ENCODE data around the gene ARMC7. TPM values are rescaled to one million over a fixed set of nuclear protein-coding genes. Genes with fewer than 3 reads are reported as not detected.
A peak's percentile ranks its signal among the peaks of the same experiment; 100 is the strongest.

The ARMC7 gene
- total and polyA plus RNA-seq, 11 donors: 3.9 to 7.9 (median 5.2) TPM

GRCh38 chr17:75105126-75106080, 4.4 kb upstream of the ARMC7 start:
- Histone ChIP-seq H3K4me1 (peaks cover 0 to 19% (median 10%) of the 10 kb centered on the region in 12 donors), H3K36me3 (peaks cover 0 to 14% (median 4%) of the 10 kb centered on the region in 9 donors), H3K27me3 (no peaks in the 10 kb centered on the region), H3K9me3 (no peaks in the 10 kb centered on the region), H3K27ac (no peak overlapping the region), H3K4me3 (no peak overlapping the region)
- intact Hi-C loops (cut with DNase I): loop anchor here in 3 of 10 donors (5.0 kb wide), 3 partner anchors 33 to 148 kb away; no protein-coding TSS in a partner anchor
- ATAC-seq: peak in 3 of 4 donors; percentile 44 to 59 (median 44)
- 60 to 68% (median 67%) methylated on average over 20 of the region's 20 CpGs for WGBS, 4 donors
- TF ChIP-seq POLR2A (IDR thresholded peaks at IDR 0.05) (no peak), CTCF (IDR thresholded peaks at IDR 0.05) (peak; percentile 51 to 83 (median 66))
- no peak for DNase-seq

- intact Hi-C loops (cut with DNase I): loop anchor here in 4 of 10 donors (2.0 to 5.0 kb wide), 4 partner anchors 36 to 151 kb away; no protein-coding TSS in a partner anchor
- peaks cover 0 to 6% (median 0%) of the 10 kb centered on the region in 9 donors for H3K36me3 ChIP-seq
These were observed 1.6 kb upstream of the ARMC7 start for GRCh38 chr17:75108193-75108592.

GRCh38 chr17:75109046-75109406, 743 bp upstream of the ARMC7 start:
- Histone ChIP-seq H3K27me3 (no peaks in the 10 kb centered on the region), H3K9me3 (no peaks in the 10 kb centered on the region), H3K27ac (peak overlapping the region in 2 of 12 donors; percentile 81 to 90), H3K36me3 (peaks cover 0 to 6% (median 0%) of the 10 kb centered on the region in 9 donors), H3K4me1 (peaks cover 0 to 39% (median 26%) of the 10 kb centered on the region in 12 donors), H3K4me3 (peak overlapping the region; percentile 78 to 98 (median 92))
- intact Hi-C loops (cut with DNase I): loop anchor here in 4 of 10 donors (2.0 to 5.0 kb wide), 4 partner anchors 37 to 152 kb away; no protein-coding TSS in a partner anchor
- TF ChIP-seq CTCF (IDR thresholded peaks at IDR 0.05): no peak
- TF ChIP-seq POLR2A (IDR thresholded peaks at IDR 0.05): no peak
- DNase-seq (no peak), ATAC-seq (no peak)
- WGBS, 4 donors: 11 to 20% (median 13%) methylated on average over 16 to 22 of the region's 22 CpGs

More at GRCh38 chr17:75108193-75108592, 1.6 kb upstream of the ARMC7 start:
- WGBS, 4 donors: 84 to 94% (median 87%) methylated on average over 2 of the region's 2 CpGs
- no peak for TF ChIP-seq POLR2A (IDR thresholded peaks at IDR 0.05)
- no peak for TF ChIP-seq CTCF (IDR thresholded peaks at IDR 0.05)
- H3K9me3 ChIP-seq: no peaks in the 10 kb centered on the region
- H3K4me1 ChIP-seq: peaks cover 0 to 36% (median 22%) of the 10 kb centered on the region in 12 donors
- ATAC-seq: no peak
- no peak for DNase-seq
- no peaks in the 10 kb centered on the region for H3K27me3 ChIP-seq
- no peak overlapping the region for H3K4me3 ChIP-seq
- no peak overlapping the region for H3K27ac ChIP-seq

Measured in heart left ventricle (tissue), 16 donors.